ENCODE data around the gene DHX8. TPM values are rescaled to one million over a fixed set of nuclear protein-coding genes. Genes with fewer than 3 reads are reported as not detected.
A peak's percentile ranks its signal among the peaks of the same experiment; 100 is the strongest.

DHX8 gene
- total RNA-seq, 1 experiment from 2014 or later: 34.5 TPM

- H4K20me1 ChIP-seq (ENCODE audit: low read length): no peaks in the 10 kb centered on the region
- H3F3A ChIP-seq (ENCODE audit: low read length, unreplicated experiment): no peaks in the 10 kb centered on the region
- no peaks in the 10 kb centered on the region for H3K9me3 ChIP-seq (ENCODE audit: low read length)
- intact Hi-C loops (cut with micrococcal nuclease): no loop called here
- H3K4me1 ChIP-seq (ENCODE audit: insufficient read depth, low read length): peaks cover 16% of the 10 kb centered on the region
- H3K9me2 ChIP-seq (replicated peaks; ENCODE audit: low read length): no peaks in the 10 kb centered on the region
- CTCF ChIA-PET: no interaction called here
- H3K9ac ChIP-seq (ENCODE audit: low read length): no peak overlapping the region
- H2AFZ ChIP-seq (ENCODE audit: low read length): no peak overlapping the region
- no peaks in the 10 kb centered on the region for H3K36me3 ChIP-seq (ENCODE audit: low read depth, low read length)
- H3K4me2 ChIP-seq (ENCODE audit: low read length): no peak overlapping the region
- no peak overlapping the region for H3K27ac ChIP-seq (ENCODE audit: low read length)
- TF ChIP-seq EZH2phosphoT487 (IDR thresholded peaks at IDR 0.05; ENCODE audit: borderline replicate concordance, low read length) (no peak), EZH2 (IDR thresholded peaks at IDR 0.05; ENCODE audit: low read length, unreplicated experiment) (no peak), CTCF (conservative IDR thresholded peaks at IDR 0.05; ENCODE audit: low read depth, low read length) (no peak)
- no peak overlapping the region for H3K4me3 ChIP-seq (ENCODE audit: low read length)
- H3K79me2 ChIP-seq (ENCODE audit: low read length): no peaks in the 10 kb centered on the region
- ATAC-seq: no peak
- no peaks in the 10 kb centered on the region for H3K27me3 ChIP-seq (ENCODE audit: low read length)
- POLR2A ChIA-PET (ENCODE audit: unreplicated experiment): no interaction called here
- DNase-seq: no peak
- BruUV-seq (replicated peaks): no TSS peak
These were observed 71.1 kb downstream of the DHX8 start for GRCh38 chr17:43554857-43555256.

- Histone ChIP-seq H3K9me3 (ENCODE audit: low read length) (no peaks in the 10 kb centered on the region), H3K27ac (ENCODE audit: low read length) (peak overlapping the region; percentile 33), H3K27me3 (ENCODE audit: low read length) (no peaks in the 10 kb centered on the region), H3K4me2 (ENCODE audit: low read length) (peak overlapping the region; percentile 20), H3K9me2 (replicated peaks; ENCODE audit: low read length) (no peaks in the 10 kb centered on the region), H4K20me1 (ENCODE audit: low read length) (no peaks in the 10 kb centered on the region), H3K79me2 (ENCODE audit: low read length) (no peaks in the 10 kb centered on the region), H3K36me3 (ENCODE audit: low read depth, low read length) (no peaks in the 10 kb centered on the region), H2AFZ (ENCODE audit: low read length) (peak overlapping the region; percentile 6), H3K9ac (ENCODE audit: low read length) (no peak overlapping the region), H3F3A (ENCODE audit: low read length, unreplicated experiment) (no peaks in the 10 kb centered on the region), H3K4me1 (ENCODE audit: insufficient read depth, low read length) (peaks cover 16% of the 10 kb centered on the region), H3K4me3 (ENCODE audit: low read length) (no peak overlapping the region)
- ATAC-seq: peak; percentile 91
- intact Hi-C loops (cut with micrococcal nuclease): loop anchor here (1.0 kb wide), 1 partner anchor 10 kb away; the partner anchor contains the start of gene ETV4
- ChIA-PET POLR2A (ENCODE audit: unreplicated experiment) (interaction anchor here (0.7 kb wide), 1 partner anchor 12 kb away, joined by 3 read pairs; no protein-coding TSS in a partner anchor), CTCF (no interaction called here)
- TF ChIP-seq EZH2 (IDR thresholded peaks at IDR 0.05; ENCODE audit: low read length, unreplicated experiment) (no peak), CTCF (conservative IDR thresholded peaks at IDR 0.05; ENCODE audit: low read depth, low read length) (no peak), EZH2phosphoT487 (IDR thresholded peaks at IDR 0.05; ENCODE audit: borderline replicate concordance, low read length) (no peak)
- BruUV-seq (replicated peaks): no TSS peak
- DNase-seq: peak; percentile 87
These were observed 72.5 kb downstream of the DHX8 start for GRCh38 chr17:43556292-43556691.

GRCh38 chr17:43558805-43559160, 75.0 kb downstream of the DHX8 start:
- POLR2A ChIA-PET (ENCODE audit: unreplicated experiment): no interaction called here
- no TSS peak for BruUV-seq (replicated peaks)
- peaks cover 26% of the 10 kb centered on the region for H3K4me1 ChIP-seq (ENCODE audit: insufficient read depth, low read length)
- no peak overlapping the region for H3K27ac ChIP-seq (ENCODE audit: low read length)
- no peaks in the 10 kb centered on the region for H3K9me3 ChIP-seq (ENCODE audit: low read length)
- intact Hi-C loops (cut with micrococcal nuclease): no loop called here
- no peak overlapping the region for H3K9ac ChIP-seq (ENCODE audit: low read length)
- CTCF ChIA-PET: no interaction called here
- H2AFZ ChIP-seq (ENCODE audit: low read length): no peak overlapping the region
- no peak for TF ChIP-seq EZH2phosphoT487 (IDR thresholded peaks at IDR 0.05; ENCODE audit: borderline replicate concordance, low read length)
- TF ChIP-seq EZH2 (IDR thresholded peaks at IDR 0.05; ENCODE audit: low read length, unreplicated experiment): no peak
- TF ChIP-seq CTCF (conservative IDR thresholded peaks at IDR 0.05; ENCODE audit: low read depth, low read length): no peak
- no peaks in the 10 kb centered on the region for H3F3A ChIP-seq (ENCODE audit: low read length, unreplicated experiment)
- ATAC-seq (no peak), DNase-seq (no peak)
- no peaks in the 10 kb centered on the region for H3K79me2 ChIP-seq (ENCODE audit: low read length)
- H3K4me3 ChIP-seq (ENCODE audit: low read length): no peak overlapping the region
- no peaks in the 10 kb centered on the region for H4K20me1 ChIP-seq (ENCODE audit: low read length)
- no peaks in the 10 kb centered on the region for H3K36me3 ChIP-seq (ENCODE audit: low read depth, low read length)
- no peaks in the 10 kb centered on the region for H3K27me3 ChIP-seq (ENCODE audit: low read length)
- no peaks in the 10 kb centered on the region for H3K9me2 ChIP-seq (replicated peaks; ENCODE audit: low read length)
- H3K4me2 ChIP-seq (ENCODE audit: low read length): no peak overlapping the region
